Cardiac fibroblast (primary cell): ENCODE data around the gene VMAC.
A peak's percentile ranks its signal among the peaks of the same experiment; 100 is the strongest.

ENCODE experiments used
- DNase-seq, 2 donors: peaks; one replicate each; pipeline versions ENCODE4 v3.0.0 to v3.0.0-alpha.2; 2010; ENCODE audit warnings: low read depth in 2 of 2
- H3K4me3 ChIP-seq, 2 donors: replicated peaks in 1 of 2; 1 replicate in 1 of 2; 2 replicates in 1 of 2; pipeline ENCODE4 v1.5.1; 2011; ENCODE audit warnings: low read depth in 2 of 2, low read length in 2 of 2, mild to moderate bottlenecking in 2 of 2, moderate library complexity in 1 of 2
- TF ChIP-seq, protein P1 (sequence below): IDR thresholded peaks from one replicate; pipeline ENCODE4 v1.5.1; 2011; ENCODE audit warnings: low read depth, mild to moderate bottlenecking, low read length, inconsistent platforms

VMAC gene

DNA sequence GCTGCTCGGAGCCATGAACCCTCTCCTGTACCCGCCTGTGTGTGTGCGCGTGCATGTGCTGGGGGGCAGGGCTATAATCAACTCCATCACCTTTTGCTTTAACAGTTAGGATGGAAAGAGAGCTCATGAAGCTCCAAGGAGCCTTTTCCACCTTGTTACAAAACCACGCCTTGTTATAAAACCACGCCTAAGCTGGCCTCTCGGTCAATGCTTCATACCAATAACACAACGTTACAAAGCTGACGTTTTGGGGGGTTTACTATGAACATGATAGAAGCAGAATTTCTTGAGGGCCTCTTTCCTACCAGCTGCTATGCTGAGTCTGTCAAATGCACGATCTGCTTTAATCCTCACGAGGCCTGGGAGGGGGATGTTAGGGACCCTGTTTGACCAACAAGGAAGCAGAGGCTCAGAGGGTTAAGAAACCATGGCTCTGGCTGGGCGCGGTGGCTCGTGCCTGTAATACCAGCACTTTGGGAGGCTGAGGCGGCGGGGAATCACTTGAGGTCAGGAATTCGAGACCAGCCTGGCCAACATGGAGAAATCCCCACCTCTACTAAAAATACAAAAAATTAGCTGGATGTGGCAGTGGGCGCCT lies 21.3 kb downstream of the VMAC start:
- no peak overlapping the region for H3K4me3 ChIP-seq
- DNase-seq, result no peak
- TF ChIP-seq, protein P1, sequence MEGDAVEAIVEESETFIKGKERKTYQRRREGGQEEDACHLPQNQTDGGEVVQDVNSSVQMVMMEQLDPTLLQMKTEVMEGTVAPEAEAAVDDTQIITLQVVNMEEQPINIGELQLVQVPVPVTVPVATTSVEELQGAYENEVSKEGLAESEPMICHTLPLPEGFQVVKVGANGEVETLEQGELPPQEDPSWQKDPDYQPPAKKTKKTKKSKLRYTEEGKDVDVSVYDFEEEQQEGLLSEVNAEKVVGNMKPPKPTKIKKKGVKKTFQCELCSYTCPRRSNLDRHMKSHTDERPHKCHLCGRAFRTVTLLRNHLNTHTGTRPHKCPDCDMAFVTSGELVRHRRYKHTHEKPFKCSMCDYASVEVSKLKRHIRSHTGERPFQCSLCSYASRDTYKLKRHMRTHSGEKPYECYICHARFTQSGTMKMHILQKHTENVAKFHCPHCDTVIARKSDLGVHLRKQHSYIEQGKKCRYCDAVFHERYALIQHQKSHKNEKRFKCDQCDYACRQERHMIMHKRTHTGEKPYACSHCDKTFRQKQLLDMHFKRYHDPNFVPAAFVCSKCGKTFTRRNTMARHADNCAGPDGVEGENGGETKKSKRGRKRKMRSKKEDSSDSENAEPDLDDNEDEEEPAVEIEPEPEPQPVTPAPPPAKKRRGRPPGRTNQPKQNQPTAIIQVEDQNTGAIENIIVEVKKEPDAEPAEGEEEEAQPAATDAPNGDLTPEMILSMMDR, result no peak

DNA sequence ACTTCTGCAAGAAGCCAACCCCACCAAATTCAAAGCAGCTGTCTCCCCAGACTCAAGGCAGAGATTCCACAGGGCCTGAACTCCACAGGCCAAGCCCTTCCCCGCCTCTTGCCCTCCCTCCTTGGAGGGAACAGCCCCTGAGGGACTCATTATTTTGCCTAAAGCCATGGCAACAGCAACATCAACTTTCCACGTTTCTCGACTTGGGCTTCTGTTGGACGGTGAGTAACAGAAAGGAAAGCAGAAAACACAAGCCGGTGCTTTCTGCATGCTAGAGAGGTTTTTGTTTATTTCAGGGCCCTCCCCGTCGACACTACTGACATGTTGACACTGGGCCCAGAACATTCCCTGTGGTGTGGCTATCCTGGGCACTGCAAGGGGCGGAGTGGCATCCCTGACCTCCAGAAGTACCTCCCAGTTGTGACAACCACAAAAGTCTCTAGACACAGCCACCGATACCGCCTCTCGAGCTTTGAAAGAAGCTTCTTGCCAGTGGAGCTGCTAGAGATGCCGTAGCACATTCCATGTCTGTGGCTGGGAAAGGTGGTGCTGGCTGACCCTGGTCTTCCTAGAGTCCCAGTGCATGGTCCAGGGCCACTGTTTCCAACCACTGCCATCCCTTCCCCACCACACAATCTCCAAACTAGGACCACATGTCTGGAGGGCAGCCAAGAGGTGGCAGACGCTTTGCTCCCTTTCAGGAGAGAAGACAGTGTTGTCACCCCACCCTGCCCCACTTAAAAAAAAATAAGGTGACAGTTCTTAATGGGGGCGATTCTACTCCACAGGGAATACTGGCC lies 22.2 kb downstream of the VMAC start:
- H3K4me3 ChIP-seq, result no peak overlapping the region
- peak; percentile 53 to 64 for DNase-seq
- TF ChIP-seq, protein P1, result no peak

DNA sequence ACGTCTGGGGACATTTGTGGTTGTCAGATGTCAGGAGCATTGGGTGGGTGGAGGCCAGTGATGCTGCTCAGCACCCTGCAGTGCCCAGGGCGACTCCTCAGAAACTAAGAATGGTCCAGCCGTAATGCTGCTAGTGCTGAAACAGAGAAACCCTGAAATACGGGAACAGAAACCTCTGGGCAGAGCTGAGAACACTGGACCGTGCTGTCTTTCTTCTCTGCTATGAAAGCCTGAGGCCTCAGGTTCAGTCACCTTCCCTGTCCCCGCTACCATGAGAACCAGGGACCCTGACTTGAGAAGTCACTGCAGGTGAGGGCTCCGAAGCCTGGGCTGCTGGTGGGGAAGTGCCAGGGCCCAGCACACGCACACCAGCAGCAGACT lies 22.8 kb downstream of the VMAC start:
- H3K4me3 ChIP-seq, result no peak overlapping the region
- DNase-seq, result no peak
- TF ChIP-seq, protein P1, result no peak

DNA sequence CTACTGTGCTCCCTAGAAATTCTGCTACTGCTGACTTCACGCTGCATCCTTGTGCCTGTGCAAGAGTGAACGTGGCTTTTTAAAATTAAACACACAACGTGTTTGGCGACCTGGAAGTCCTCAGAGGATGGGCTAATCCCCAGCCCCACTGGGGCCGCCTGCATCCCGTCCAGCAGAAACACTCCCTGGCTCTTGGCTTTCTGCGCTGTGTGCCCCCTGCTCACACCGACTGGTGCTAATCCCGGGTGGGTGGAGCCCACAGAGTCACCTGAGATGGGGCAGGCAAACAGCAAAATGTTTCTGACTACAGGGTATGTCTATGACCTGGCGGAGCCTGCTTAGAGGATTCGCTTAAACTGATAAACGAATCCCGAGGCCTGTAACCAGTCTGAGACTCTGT lies 24.5 kb downstream of the VMAC start:
- no peak for DNase-seq
- TF ChIP-seq, protein P1, result no peak

DNA sequence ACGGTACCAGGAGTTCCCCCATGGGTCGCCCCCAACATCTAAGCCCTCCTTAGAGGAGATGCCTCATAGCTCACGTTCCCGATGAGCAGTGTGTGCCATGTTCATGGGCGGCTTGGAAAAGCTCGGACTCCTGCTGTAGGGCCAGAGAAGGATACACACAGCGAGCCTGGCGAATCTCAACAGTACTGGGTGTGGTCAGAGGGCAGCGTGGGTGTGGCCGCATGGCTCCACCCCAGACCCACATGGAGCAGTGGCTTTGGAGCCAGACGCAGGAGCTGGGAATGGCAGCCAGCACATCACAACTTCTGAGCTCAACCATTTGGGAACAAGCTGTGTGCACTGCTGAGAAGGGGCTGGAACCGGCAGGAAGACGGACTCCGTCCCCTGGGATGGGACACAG lies 25.0 kb downstream of the VMAC start:
- DNase-seq, result no peak
- no peak overlapping the region for H3K4me3 ChIP-seq
- TF ChIP-seq, protein P1, result no peak

More for the DNA sequence above, 24.5 kb downstream of the VMAC start:
- H3K4me3 ChIP-seq, result no peak overlapping the region

DNA sequence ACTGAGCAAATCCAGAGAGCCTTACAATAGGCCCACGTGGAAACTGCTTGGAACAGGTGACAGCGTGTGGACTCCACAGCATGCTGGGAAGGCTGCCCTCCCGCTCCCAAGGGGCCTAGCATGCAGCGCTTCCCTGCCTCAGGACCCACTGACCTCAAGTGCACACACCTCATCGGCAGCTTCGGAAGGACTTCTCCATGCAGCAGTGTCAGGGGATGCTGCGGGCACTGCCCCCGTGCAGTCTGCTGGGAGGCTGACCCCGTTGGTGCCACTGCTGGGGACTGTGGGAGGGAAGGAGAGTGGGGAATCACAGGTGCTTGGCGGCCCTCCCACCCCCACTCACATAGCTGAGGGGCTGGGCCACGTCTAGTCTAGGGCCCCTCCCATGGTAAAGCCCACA lies 26.6 kb downstream of the VMAC start:
- TF ChIP-seq, protein P1, result no peak
- DNase-seq, result no peak
- H3K4me3 ChIP-seq, result no peak overlapping the region
